Kidney epithelial cell (primary cell): Measurements from ENCODE around the gene DNAJC18. TPM values are rescaled to one million over a fixed set of nuclear protein-coding genes. Genes with fewer than 3 reads are reported as not detected.

ENCODE experiments used
- DNase-seq: peaks from one replicate; pipeline ENCODE4 v3.0.0-alpha.2; 2010; ENCODE audit warnings: low read depth
- H3K27me3 ChIP-seq: 2 replicates; pipeline ENCODE4 v1.6.0; 2011; ENCODE audit warnings: low read length; ENCODE audit not compliant: control insufficient read depth, insufficient read depth
- H3K36me3 ChIP-seq: 2 replicates; pipeline ENCODE4 v1.5.1; 2011; ENCODE audit warnings: low read length; ENCODE audit not compliant: control insufficient read depth, insufficient read depth
- H3K4me3 ChIP-seq: 2 replicates; pipeline ENCODE4 v1.5.1; 2011; ENCODE audit warnings: low read depth, mild to moderate bottlenecking, control low read depth, low read length
- total RNA-seq: library from RNA; depleted of rRNA; stranded (reverse); fragments of >200 nt; gene quantifications from 2 replicates; pipeline ENCODE4 v1.2.3, GENCODE V29; 2015
- TF ChIP-seq, protein P1 (sequence below): IDR thresholded peaks from 2 replicates; pipeline ENCODE4 v1.5.1; 2011; ENCODE audit warnings: mild to moderate bottlenecking, moderate library complexity, low read length, control low read depth, inconsistent platforms; ENCODE audit not compliant: insufficient read depth, poor library complexity, severe bottlenecking

Gene DNAJC18
- total RNA-seq, 1 donor from 2014 or later, result 14.2 TPM

DNA sequence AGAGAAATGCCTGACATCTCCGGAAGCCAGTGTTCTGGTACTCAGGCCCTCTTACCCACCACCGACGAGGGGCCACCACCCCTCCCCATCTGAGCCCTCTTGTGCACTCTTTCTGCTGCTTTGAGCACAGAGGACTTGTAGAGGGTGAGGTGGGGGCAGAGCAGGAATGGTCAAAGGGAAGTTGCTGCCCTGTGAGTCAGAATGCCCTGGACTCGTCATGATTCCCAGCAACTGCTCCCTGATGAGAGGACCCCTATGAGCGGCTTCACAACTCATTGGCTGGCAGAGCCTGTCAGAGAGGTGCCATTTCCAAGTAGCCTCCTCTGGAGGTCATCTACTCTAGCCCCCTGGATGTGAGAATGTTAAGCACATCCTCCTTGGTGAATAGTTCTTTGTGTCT is 22.4 kb upstream of the DNAJC18 start:
- no peak for DNase-seq
- TF ChIP-seq, protein P1, sequence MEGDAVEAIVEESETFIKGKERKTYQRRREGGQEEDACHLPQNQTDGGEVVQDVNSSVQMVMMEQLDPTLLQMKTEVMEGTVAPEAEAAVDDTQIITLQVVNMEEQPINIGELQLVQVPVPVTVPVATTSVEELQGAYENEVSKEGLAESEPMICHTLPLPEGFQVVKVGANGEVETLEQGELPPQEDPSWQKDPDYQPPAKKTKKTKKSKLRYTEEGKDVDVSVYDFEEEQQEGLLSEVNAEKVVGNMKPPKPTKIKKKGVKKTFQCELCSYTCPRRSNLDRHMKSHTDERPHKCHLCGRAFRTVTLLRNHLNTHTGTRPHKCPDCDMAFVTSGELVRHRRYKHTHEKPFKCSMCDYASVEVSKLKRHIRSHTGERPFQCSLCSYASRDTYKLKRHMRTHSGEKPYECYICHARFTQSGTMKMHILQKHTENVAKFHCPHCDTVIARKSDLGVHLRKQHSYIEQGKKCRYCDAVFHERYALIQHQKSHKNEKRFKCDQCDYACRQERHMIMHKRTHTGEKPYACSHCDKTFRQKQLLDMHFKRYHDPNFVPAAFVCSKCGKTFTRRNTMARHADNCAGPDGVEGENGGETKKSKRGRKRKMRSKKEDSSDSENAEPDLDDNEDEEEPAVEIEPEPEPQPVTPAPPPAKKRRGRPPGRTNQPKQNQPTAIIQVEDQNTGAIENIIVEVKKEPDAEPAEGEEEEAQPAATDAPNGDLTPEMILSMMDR, result no peak
- no peaks in the 10 kb centered on the region for H3K27me3 ChIP-seq
- H3K4me3 ChIP-seq, result no peak overlapping the region
- H3K36me3 ChIP-seq, result no peaks in the 10 kb centered on the region

DNA sequence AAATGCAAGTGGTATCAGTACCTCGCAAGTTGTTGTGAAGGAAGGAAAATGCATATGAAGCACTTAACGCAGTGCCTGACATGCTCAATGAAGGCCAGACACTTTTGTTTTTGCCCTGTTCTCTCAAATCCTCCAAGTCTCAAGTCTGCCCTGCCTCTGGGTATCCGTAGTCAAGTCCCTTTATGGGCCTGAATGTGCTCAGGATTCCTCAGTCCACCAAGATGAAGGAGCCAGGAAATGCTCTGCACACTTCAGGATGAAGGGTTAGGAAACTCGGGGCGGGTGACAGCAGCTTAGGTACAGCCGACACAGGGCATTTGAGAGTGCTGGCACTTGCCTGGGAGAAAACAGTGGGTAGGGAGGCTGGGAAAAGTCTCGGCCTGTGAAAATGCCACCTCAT is 21.9 kb upstream of the DNAJC18 start:
- DNase-seq, result no peak
- H3K36me3 ChIP-seq, result no peaks in the 10 kb centered on the region
- H3K27me3 ChIP-seq, result no peaks in the 10 kb centered on the region
- H3K4me3 ChIP-seq, result no peak overlapping the region
- TF ChIP-seq, protein P1, result no peak

DNA sequence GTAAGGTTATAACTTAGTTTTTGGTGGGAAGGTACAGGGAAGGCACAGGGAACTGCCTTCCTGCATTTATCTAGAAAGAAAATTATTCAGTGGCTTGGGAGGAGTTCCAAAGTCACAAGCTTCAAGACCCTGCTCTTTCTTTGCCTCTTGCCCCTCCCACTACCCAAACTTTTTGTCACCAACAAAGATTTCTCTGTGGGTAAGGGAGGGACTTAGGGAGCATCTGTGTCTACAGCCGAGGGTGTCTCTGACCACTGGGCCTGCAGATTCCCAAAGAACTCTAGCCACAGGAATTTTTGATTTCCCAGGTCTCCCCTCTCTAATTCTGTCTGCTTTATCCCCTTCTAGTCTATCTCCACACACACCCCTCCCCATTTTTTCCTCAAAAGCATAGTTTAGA is 21.1 kb upstream of the DNAJC18 start:
- no peaks in the 10 kb centered on the region for H3K36me3 ChIP-seq
- no peaks in the 10 kb centered on the region for H3K27me3 ChIP-seq
- TF ChIP-seq, protein P1, result no peak
- DNase-seq, result no peak
- no peak overlapping the region for H3K4me3 ChIP-seq

DNA sequence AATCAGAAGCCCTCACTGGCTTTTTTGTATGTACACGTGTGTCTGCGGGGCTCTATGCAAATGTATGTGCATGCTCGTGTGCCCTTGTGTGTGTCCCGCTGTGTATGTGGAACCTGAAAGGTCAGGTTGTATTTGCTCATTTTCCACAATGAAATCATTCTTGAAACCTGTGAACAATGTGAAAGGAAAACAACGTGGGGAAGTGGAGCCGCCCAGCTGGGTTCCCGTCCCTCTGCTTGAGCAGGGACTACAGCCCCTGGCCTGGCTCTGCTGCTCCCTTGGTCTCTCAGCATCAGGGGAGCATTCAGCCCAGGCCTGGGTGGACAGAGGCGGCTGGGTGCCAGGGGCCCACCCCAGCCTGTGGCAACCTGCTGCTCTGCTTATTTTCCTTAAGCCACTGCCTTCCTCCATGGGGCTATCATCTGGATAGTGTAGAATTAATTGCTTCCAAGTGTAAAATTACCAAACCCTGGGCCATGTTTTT is 20.2 kb upstream of the DNAJC18 start:
- TF ChIP-seq, protein P1, result no peak
- Histone ChIP-seq H3K36me3 (no peaks in the 10 kb centered on the region), H3K27me3 (no peaks in the 10 kb centered on the region), H3K4me3 (no peak overlapping the region)
- no peak for DNase-seq

DNA sequence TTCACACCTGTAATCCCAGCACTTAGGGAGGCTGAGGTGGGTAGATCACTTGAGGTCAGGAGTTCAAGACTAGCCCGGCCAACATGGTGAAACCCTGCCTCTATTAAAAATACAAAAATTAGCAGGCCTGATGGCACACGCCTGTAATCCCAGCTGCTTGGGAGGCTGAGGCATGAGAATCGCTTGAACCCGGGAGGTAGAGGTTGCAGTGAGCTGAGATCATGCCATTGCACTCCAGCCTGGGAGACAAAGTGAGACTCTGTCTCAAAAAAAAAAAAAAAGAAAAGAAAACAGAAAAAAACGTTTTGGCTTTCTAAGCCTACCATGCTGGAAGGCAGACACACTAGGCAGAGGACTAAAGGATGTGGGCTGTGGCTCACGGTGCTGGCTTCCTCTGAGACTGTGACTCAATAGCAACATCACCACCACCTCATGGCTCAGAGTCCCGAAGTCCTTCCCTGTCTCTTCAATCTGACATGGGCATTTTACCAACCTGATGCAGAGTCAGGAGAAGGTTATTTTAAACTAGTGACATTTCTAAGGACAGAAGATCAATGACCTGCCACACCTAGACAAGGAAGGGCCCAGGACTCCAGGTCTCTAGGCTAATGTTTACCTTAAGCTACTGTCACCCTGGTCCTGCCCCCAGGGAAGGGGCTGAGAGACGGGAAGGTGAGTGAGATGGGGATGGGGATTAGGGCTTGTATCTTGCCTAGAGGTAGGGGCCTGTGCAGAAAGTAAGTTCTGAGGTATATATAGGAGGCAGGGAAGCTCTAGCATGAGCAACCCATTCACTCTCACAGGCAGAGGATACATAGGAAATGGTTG is 19.5 kb upstream of the DNAJC18 start:
- H3K4me3 ChIP-seq, result no peak overlapping the region

More for the DNA sequence above, 19.5 kb upstream of the DNAJC18 start:
- Histone ChIP-seq H3K27me3 (no peaks in the 10 kb centered on the region), H3K36me3 (no peaks in the 10 kb centered on the region)
- no peak for DNase-seq
- TF ChIP-seq, protein P1, result no peak
